ENCODE data around the gene RPL39. TPM values are rescaled to one million over a fixed set of nuclear protein-coding genes. Genes with fewer than 3 reads are reported as not detected.
A peak's percentile ranks its signal among the peaks of the same experiment; 100 is the strongest.
"Not testable (repeated sequence)": the region's sequence is repeated elsewhere in the genome, so short reads cannot be mapped to it uniquely, and the experiment has no call there.

RPL39 gene
- total RNA-seq: 1,000 to 10,000 TPM; 2,056 to 2,070 TPM

- Mint-ChIP-seq H3K27ac (peak within 1 kb of the TSS; percentile 92), H3K27me3 (no peaks in the 10 kb centered on the region), H3K36me3 (ENCODE audit: low read depth) (peaks cover 47% of the 10 kb centered on the region), H3K4me3 (peak within 1 kb of the TSS; percentile 93), H3K4me1 (peaks cover 28% of the 10 kb centered on the region), H3K9me3 (no peaks in the 10 kb centered on the region)
- peak; percentile 85 for DNase-seq
- CTCF ChIA-PET: interaction anchor here (0.7 to 1.9 kb wide), 18 partner anchors 9 to 322 kb away, joined by 3 to 14 read pairs (median 4); partner anchors contain the start of genes NDUFA1, RNF113A, SEPTIN6 and UPF3B
- POLR2A ChIA-PET: interaction anchor here (0.8 to 3.7 kb wide), 28 partner anchors 13 to 813 kb away, joined by 3 to 62 read pairs (median 6); partner anchors contain the start of genes NDUFA1, RNF113A, SEPTIN6 and SLC25A5
Measured at GRCh38 chrX:119791437-119792231, at the start of gene RPL39. TSS of gene RPL39 (minus strand) at chrX:119791630. CDS start at chrX:119791576, 54 bp downstream.

- H3K27ac Mint-ChIP-seq: no peak overlapping the region
- no peak for DNase-seq
- CTCF ChIA-PET: no interaction called here
- H3K9me3 Mint-ChIP-seq: no peaks in the 10 kb centered on the region
- peaks cover 54% of the 10 kb centered on the region for H3K36me3 Mint-ChIP-seq (ENCODE audit: low read depth)
- H3K4me1 Mint-ChIP-seq: no peaks in the 10 kb centered on the region
- no peak overlapping the region for H3K4me3 Mint-ChIP-seq
- POLR2A ChIA-PET: no interaction called here
- no peaks in the 10 kb centered on the region for H3K27me3 Mint-ChIP-seq
Measured at GRCh38 chrX:119833905-119834304, 42.5 kb upstream of the RPL39 start.

DNA sequence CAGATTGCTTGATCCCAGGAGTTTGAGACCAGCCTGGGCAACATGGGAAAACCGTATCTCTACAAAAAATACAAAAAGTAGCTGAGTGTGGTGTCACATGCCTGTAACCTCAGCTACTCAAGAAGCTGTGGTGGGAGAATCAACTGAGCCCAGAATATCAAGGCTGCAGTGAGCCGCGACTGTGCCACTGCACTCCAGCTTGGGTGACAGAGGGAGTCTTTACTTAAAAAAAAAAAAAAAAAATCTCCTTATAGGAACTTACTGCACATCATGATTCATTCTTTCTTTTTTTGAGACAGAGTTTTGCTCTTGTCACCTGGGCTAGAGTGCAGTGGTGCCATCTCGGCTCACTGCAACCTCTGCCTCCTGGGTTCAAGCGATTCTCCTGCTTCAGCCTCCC, 37.0 kb upstream of the RPL39 start:
- Mint-ChIP-seq H3K27me3 (no peaks in the 10 kb centered on the region), H3K36me3 (ENCODE audit: low read depth) (peaks cover 21% of the 10 kb centered on the region), H3K4me1 (peaks cover 10% of the 10 kb centered on the region), H3K4me3 (no peak overlapping the region), H3K9me3 (no peaks in the 10 kb centered on the region), H3K27ac (no peak overlapping the region)
- POLR2A ChIA-PET: interaction anchor here (2.8 kb wide), 1 partner anchor 37 kb away, joined by 10 read pairs; the partner anchor contains the start of gene RPL39
- CTCF ChIA-PET: no interaction called here
- no peak for DNase-seq

- Mint-ChIP-seq H3K36me3 (ENCODE audit: low read depth) (peaks cover 17% of the 10 kb centered on the region), H3K27ac (no peak overlapping the region), H3K4me1 (peaks cover 20% of the 10 kb centered on the region), H3K27me3 (no peaks in the 10 kb centered on the region), H3K4me3 (no peak overlapping the region), H3K9me3 (no peaks in the 10 kb centered on the region)
- no peak for DNase-seq
- POLR2A ChIA-PET: interaction anchor here (2.8 kb wide), 1 partner anchor 35 kb away, joined by 10 read pairs; the partner anchor contains the start of gene RPL39
- CTCF ChIA-PET: no interaction called here
Measured at GRCh38 chrX:119826399-119826959, 35.0 kb upstream of the RPL39 start.

GRCh38 chrX:119824221-119824620, 32.8 kb upstream of the RPL39 start:
- H3K4me3 Mint-ChIP-seq; CTCF ChIA-PET; H3K27me3 Mint-ChIP-seq; H3K9me3 Mint-ChIP-seq; DNase-seq; POLR2A ChIA-PET; H3K27ac Mint-ChIP-seq; H3K36me3 Mint-ChIP-seq (ENCODE audit: low read depth): not testable (repeated sequence)
- H3K4me1 Mint-ChIP-seq: peaks cover 24% of the 10 kb centered on the region

DNA sequence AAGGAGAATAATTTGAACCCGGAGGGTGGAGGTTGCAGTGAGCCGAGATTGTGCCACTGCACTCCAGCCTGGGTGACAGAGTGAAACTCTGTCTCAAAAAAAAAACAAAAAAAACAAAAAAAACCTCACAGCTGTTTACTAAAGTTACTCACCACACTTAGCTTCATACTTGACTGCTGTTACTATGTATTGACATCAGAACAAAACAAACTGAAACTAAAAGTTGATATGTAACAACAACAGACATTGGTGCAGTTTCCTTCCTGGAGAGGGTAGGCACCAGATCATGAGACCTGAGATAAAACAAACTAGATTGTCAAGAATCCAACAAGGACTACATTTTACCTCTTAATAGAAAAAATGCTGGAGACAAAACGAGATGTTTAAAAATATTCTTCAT, 30.3 kb upstream of the RPL39 start:
- H3K4me3 Mint-ChIP-seq; H3K36me3 Mint-ChIP-seq (ENCODE audit: low read depth); H3K9me3 Mint-ChIP-seq; H3K27me3 Mint-ChIP-seq; DNase-seq: not testable (repeated sequence)
- POLR2A ChIA-PET: interaction anchor here (1.0 to 3.1 kb wide), 3 partner anchors 30 to 129 kb away, joined by 3 to 26 read pairs (median 11); partner anchors contain the start of genes NDUFA1, RNF113A, RPL39 and SEPTIN6
- H3K27ac Mint-ChIP-seq: peak overlapping the region; percentile 67
- H3K4me1 Mint-ChIP-seq: peaks cover 29% of the 10 kb centered on the region
- CTCF ChIA-PET: interaction anchor here (1.2 kb wide), 1 partner anchor 30 kb away, joined by 9 read pairs; the partner anchor contains the start of gene RPL39

DNA sequence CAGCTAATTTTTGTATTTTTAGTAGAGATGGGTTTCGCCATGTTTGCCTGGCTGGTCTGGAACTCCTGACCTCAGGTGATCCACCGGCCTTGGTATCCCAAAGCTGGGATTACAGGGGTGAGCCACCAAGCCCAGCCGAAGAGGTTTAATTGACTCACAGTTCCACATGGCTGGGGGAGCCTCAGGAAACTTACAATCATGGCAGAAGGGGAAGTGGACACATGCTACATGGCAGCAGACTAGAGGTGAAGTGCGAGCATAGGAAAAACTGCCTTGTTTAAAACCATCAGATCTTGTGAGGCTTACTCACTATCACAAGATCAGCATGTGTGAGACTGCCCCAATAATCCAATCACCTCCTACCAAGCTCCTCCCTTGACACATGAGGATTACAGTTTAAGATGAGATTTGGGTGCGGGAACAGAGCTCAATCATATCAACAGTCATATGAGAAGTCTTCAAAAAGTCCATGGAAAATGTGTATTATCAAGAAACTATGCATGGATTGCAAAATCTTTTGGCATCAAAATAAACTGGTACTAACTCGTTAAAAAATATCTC, 25.8 kb upstream of the RPL39 start:
- CTCF ChIA-PET: no interaction called here
- H3K36me3 Mint-ChIP-seq (ENCODE audit: low read depth): no peaks in the 10 kb centered on the region
- DNase-seq: no peak
- POLR2A ChIA-PET: no interaction called here
- no peaks in the 10 kb centered on the region for H3K9me3 Mint-ChIP-seq
- H3K4me3 Mint-ChIP-seq: no peak overlapping the region
- no peak overlapping the region for H3K27ac Mint-ChIP-seq
- peaks cover 19% of the 10 kb centered on the region for H3K4me1 Mint-ChIP-seq
- H3K27me3 Mint-ChIP-seq: no peaks in the 10 kb centered on the region

DNA sequence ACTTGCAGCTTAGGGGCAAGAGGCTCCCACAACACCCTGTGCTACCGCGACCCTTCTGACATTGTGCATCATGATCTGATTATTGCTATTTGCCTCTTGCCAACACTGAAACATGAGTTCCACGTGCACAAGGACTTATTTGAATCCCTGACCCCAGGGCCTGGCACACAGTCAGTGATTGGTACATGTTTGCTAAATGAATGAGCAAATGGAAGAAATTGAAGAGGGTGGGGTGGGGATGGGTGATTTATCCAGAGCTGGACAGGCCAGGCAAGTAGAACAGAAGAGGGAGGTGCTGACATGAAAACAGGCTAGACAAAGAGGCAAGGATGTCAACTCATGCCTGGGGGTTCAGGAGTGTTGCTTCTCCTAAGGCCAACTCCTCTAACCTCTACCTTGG, 24.9 kb upstream of the RPL39 start:
- Mint-ChIP-seq H3K9me3 (no peaks in the 10 kb centered on the region), H3K36me3 (ENCODE audit: low read depth) (no peaks in the 10 kb centered on the region), H3K4me1 (peaks cover 12% of the 10 kb centered on the region), H3K27ac (no peak overlapping the region), H3K27me3 (no peaks in the 10 kb centered on the region), H3K4me3 (no peak overlapping the region)
- no peak for DNase-seq
- POLR2A ChIA-PET: no interaction called here
- CTCF ChIA-PET: no interaction called here

- DNase-seq: no peak
- POLR2A ChIA-PET: interaction anchor here (1.1 kb wide), 1 partner anchor 18 kb away, joined by 3 read pairs; the partner anchor contains the start of gene RPL39
- Mint-ChIP-seq H3K27ac (no peak overlapping the region), H3K9me3 (no peaks in the 10 kb centered on the region), H3K36me3 (ENCODE audit: low read depth) (no peaks in the 10 kb centered on the region), H3K4me1 (peaks cover 2% of the 10 kb centered on the region), H3K27me3 (no peaks in the 10 kb centered on the region), H3K4me3 (no peak overlapping the region)
- CTCF ChIA-PET: no interaction called here
Measured at GRCh38 chrX:119809185-119809666, 17.8 kb upstream of the RPL39 start.

- POLR2A ChIA-PET: interaction anchor here (1.1 kb wide), 1 partner anchor 17 kb away, joined by 3 read pairs; the partner anchor contains the start of gene RPL39
- CTCF ChIA-PET: not testable (repeated sequence)
Measured at GRCh38 chrX:119808461-119808860, 17.0 kb upstream of the RPL39 start.

DNA sequence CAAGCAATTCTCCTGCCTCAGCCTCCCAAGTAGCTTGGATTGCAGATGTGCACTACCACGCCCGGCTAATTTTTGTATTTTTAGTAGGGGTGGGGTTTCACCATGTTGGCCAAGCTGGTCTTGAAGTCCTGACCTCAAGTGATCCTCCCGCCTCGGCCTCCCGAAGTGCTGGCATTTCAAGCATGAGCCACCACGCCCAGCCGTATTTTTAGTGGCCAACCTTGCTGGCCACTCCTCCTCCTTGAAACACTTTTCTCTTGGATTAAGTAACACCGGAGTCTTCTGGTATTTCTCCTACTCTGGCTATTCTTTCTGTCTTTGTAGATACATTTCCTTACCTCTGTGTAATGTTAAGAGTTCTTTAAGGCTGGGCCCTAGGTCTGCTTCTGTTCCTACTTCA, 11.1 kb upstream of the RPL39 start:
- H3K36me3 Mint-ChIP-seq (ENCODE audit: low read depth): peaks cover 3% of the 10 kb centered on the region
- H3K4me1 Mint-ChIP-seq: peaks cover 2% of the 10 kb centered on the region
- POLR2A ChIA-PET: no interaction called here
- no peak overlapping the region for H3K27ac Mint-ChIP-seq
- H3K27me3 Mint-ChIP-seq: no peaks in the 10 kb centered on the region
- H3K9me3 Mint-ChIP-seq: no peaks in the 10 kb centered on the region
- DNase-seq: no peak
- CTCF ChIA-PET: no interaction called here
- no peak overlapping the region for H3K4me3 Mint-ChIP-seq

More at GRCh38 chrX:119808461-119808860, 17.0 kb upstream of the RPL39 start:
- not testable (repeated sequence) for H3K9me3 Mint-ChIP-seq; H3K27ac Mint-ChIP-seq; DNase-seq; H3K4me3 Mint-ChIP-seq; H3K36me3 Mint-ChIP-seq (ENCODE audit: low read depth); H3K27me3 Mint-ChIP-seq; H3K4me1 Mint-ChIP-seq

- CTCF ChIA-PET: interaction anchor here (1.2 kb wide), 1 partner anchor 10 kb away, joined by 3 read pairs; the partner anchor contains the start of gene RPL39
- Mint-ChIP-seq H3K9me3 (no peaks in the 10 kb centered on the region), H3K27ac (no peak overlapping the region), H3K36me3 (ENCODE audit: low read depth) (peaks cover 3% of the 10 kb centered on the region), H3K4me3 (no peak overlapping the region), H3K27me3 (no peaks in the 10 kb centered on the region), H3K4me1 (peaks cover 2% of the 10 kb centered on the region)
- POLR2A ChIA-PET: no interaction called here
- DNase-seq: no peak
Measured at GRCh38 chrX:119801253-119802221, 10.1 kb upstream of the RPL39 start.
